Psoas muscle (tissue), 8 donors: ENCODE results near the gene MTMR10. TPM values are rescaled to one million over a fixed set of nuclear protein-coding genes. Genes with fewer than 3 reads are reported as not detected.

Experiments
- ATAC-seq, 4 donors: fragments of 200-7000 bp; cut with Tn5 transposase; one replicate each; pipeline ENCODE4 v1.9.1; 2020; ENCODE audit warnings: moderate library complexity in 3 of 4, mild to moderate bottlenecking in 2 of 4
- DNase-seq, 2 donors: peaks; one replicate each; pipeline ENCODE4 v3.0.0-alpha.2; 2020
- H3K27ac ChIP-seq: fragments of 200-600 bp; one replicate; pipeline ENCODE4 v1.8.0; 2022
- H3K27me3 ChIP-seq, 3 donors: fragments of 200-600 bp in 1 of 3; one replicate each; pipeline versions ENCODE4 v1.6.1 to v1.8.0; 2013 to 2022; ENCODE audit warnings: low read length in 2 of 3, mild to moderate bottlenecking in 2 of 3, moderate library complexity in 1 of 3; ENCODE audit not compliant: insufficient read depth in 3 of 3
- H3K36me3 ChIP-seq, 2 donors: fragments of 200-600 bp in 1 of 2; one replicate each; pipeline versions ENCODE4 v1.6.1 to v1.8.0; 2013 to 2022; ENCODE audit warnings: low read depth in 1 of 2, mild to moderate bottlenecking in 1 of 2, moderate library complexity in 1 of 2; ENCODE audit not compliant: insufficient read depth in 1 of 2
- H3K4me1 ChIP-seq: fragments of 200-600 bp; one replicate; pipeline ENCODE4 v1.8.0; 2022
- H3K4me3 ChIP-seq: fragments of 200-600 bp; one replicate; pipeline ENCODE4 v1.8.0; 2022; ENCODE audit warnings: mild to moderate bottlenecking
- H3K9me3 ChIP-seq: fragments of 200-600 bp; one replicate; pipeline ENCODE4 v1.8.0; 2022
- WGBS, 3 donors: extraction: QIAGEN DNeasy Blood & Tissue Kit; methylation state at CpG; one replicate each; pipeline versions ENCODE4 v1.1.6 to v1.1.7; 2013; 5-methylcytosine and 5-hydroxymethylcytosine counted together
- intact Hi-C, 2 donors: fragments of 100-400 bp; cut with DNase I; formaldehyde crosslinking; loops; one replicate each; pipeline versions ENCODE4 v1.11.0 to v1.14.2; 2022
- polyA plus RNA-seq, 3 donors: library from polyadenylated mRNA; stranded (reverse); fragments of 200-250 nt; gene quantifications; one replicate each; pipeline ENCODE4 v1.2.3, GENCODE V29; 2013
- total RNA-seq, 4 donors: library from RNA; stranded (reverse); fragmentation: NEBNext Ultra II Directional in 2 of 4; extraction: Animal tissue kit (Norgen Biotek cat#: 25700) in 2 of 4; gene quantifications; one replicate each; pipeline versions ENCODE4 v1.2.1 to v1.2.4, GENCODE V29; 2021 to 2023
- TF ChIP-seq, protein P1 (sequence below): fragments of 200-600 bp; IDR thresholded peaks from one replicate; pipeline ENCODE4 v1.8.0; 2022; ENCODE audit warnings: antibody characterized with exemption
- donor health status: healthy with polysubstance abuse.
- donor health status: DM: no; HTN: no; CAD: no; lungs with moderate emphysema.
- donor health status: Bipolar disorder and iron deficiency.
- donor health status: healthy.
- donor health status: DM: yes; HTN: yes; CAD: no.
- donor health status: DM: no; HTN: no; CAD: no.
- donor health status: DM: no; HTN: no; CAD: no.
- donor health status: DM: yes; HTN: yes; CAD: no.

Gene MTMR10
- total and polyA plus RNA-seq, 7 donors = 15.0 to 52.3 (median 28.0) TPM

DNA sequence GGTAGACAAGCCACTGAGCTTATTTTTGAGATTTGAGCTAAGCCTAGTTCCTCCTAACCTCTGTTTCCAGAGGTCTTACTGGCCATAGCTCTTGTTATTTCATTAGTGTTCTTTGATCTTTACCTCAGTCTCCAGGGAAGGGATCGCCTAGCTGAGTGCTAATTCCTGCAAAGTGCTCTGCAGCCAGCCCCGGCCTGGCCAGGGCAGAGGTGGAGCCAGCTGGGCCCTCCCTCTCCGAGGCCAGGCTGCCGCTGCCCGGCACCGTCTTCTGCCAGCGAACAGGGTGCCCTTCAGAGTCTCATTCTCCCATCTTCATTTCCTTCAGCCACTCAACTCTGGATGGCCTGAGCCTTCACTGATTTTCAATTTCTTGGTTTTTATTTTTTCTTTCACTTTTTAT, 68.0 kb downstream of the MTMR10 start:
- WGBS, 3 donors = 16 to 36% (median 23%) methylated on average over 7 of the region's 7 CpGs
- H3K27me3 ChIP-seq = no peaks in the 10 kb centered on the region
- ATAC-seq = peak; percentile 67 to 85 (median 79)
- H3K9me3 ChIP-seq = no peaks in the 10 kb centered on the region
- TF ChIP-seq, protein P1, sequence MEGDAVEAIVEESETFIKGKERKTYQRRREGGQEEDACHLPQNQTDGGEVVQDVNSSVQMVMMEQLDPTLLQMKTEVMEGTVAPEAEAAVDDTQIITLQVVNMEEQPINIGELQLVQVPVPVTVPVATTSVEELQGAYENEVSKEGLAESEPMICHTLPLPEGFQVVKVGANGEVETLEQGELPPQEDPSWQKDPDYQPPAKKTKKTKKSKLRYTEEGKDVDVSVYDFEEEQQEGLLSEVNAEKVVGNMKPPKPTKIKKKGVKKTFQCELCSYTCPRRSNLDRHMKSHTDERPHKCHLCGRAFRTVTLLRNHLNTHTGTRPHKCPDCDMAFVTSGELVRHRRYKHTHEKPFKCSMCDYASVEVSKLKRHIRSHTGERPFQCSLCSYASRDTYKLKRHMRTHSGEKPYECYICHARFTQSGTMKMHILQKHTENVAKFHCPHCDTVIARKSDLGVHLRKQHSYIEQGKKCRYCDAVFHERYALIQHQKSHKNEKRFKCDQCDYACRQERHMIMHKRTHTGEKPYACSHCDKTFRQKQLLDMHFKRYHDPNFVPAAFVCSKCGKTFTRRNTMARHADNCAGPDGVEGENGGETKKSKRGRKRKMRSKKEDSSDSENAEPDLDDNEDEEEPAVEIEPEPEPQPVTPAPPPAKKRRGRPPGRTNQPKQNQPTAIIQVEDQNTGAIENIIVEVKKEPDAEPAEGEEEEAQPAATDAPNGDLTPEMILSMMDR = no peak
- intact Hi-C loops = loop anchor here in 1 of 2 donors (5.0 kb wide), 1 partner anchor 39 kb away; no protein-coding TSS in a partner anchor
- peaks cover 5 to 89% of the 10 kb centered on the region in 2 donors for H3K36me3 ChIP-seq
- peaks cover 50% of the 10 kb centered on the region for H3K4me1 ChIP-seq
- H3K27ac ChIP-seq = peak overlapping the region; percentile 72
- peak; percentile 21 to 75 for DNase-seq
- H3K4me3 ChIP-seq = no peak overlapping the region

DNA sequence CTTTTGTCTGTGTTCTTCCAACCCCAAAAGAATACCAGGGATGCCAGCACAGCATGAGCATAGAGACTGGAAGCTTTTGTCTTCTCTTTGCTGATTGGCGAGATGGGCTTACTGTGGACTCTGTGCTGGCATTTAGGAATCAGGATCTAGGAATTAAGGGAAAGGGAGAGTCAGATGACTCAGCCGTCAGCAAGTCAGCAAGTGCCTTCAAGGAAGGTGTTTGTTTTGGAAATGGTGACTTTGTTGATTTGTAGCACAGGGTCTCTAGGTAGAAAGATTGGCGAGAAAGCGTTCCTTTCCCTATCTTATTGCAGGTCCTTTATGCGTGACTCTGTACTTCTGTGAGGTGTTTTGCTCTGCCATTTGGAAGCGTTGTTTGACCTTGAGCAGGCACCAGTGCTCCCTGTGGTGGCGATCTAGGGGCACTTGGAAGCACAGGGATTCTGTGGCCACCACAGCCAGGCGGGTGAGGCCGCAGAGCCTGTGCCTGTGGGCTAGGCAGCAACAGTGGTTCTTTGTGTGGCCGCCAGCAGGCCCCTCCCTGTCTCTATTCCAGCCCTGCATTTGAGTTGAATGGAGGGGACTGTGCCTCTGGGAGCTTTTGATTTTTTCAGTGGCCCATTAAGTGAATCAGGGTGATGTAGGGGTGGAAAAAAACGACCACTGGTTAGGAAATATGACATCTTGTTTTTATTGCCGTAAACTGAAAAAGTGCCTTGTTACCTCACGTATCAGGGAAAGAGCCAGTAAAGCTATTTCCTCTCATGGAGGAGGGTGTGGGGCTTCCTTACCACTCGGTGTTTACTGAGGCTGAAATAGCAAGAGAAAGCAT, 68.7 kb downstream of the MTMR10 start:
- Histone ChIP-seq H3K36me3 (peaks cover 5 to 91% of the 10 kb centered on the region in 2 donors), H3K27me3 (no peaks in the 10 kb centered on the region), H3K27ac (peak overlapping the region; percentile 72), H3K4me1 (peaks cover 50% of the 10 kb centered on the region), H3K4me3 (no peak overlapping the region), H3K9me3 (no peaks in the 10 kb centered on the region)
- TF ChIP-seq, protein P1 = no peak
- peak; percentile 30 to 43 (median 36) for ATAC-seq
- intact Hi-C loops = loop anchor here in 1 of 2 donors (5.0 kb wide), 1 partner anchor 40 kb away; no protein-coding TSS in a partner anchor
- WGBS, 3 donors = 42 to 52% (median 42%) methylated on average over 14 of the region's 14 CpGs
- no peak for DNase-seq

- H3K4me1 ChIP-seq = peaks cover 50% of the 10 kb centered on the region
- no peaks in the 10 kb centered on the region for H3K27me3 ChIP-seq
Measured at GRCh38 chr15:30921781-30922479, 69.5 kb downstream of the MTMR10 start.

DNA sequence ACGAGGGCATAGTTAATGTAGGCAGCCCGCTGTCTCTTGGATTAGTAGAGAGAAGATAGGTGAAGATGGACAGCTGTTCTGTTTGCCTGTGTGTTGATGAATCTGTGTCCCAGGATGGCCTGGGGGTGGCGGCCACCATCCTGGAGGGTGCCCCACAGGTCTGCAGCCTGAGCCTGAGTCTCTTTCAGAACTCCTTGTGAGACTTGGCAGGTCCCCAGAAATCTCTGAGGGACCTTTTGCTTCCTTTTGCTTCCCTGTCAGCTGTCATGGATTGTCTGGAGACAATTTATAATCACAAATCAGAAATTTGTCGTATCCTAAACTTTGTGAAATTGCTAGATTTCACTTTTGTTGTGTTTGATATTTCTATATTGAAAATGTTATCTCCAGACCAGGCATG, 70.3 kb downstream of the MTMR10 start:
- Histone ChIP-seq H3K27ac (peak overlapping the region; percentile 72), H3K4me1 (peaks cover 50% of the 10 kb centered on the region), H3K9me3 (no peaks in the 10 kb centered on the region), H3K27me3 (no peaks in the 10 kb centered on the region), H3K4me3 (no peak overlapping the region), H3K36me3 (peaks cover 0 to 90% of the 10 kb centered on the region in 2 donors)
- TF ChIP-seq, protein P1 = no peak
- DNase-seq (no peak), ATAC-seq (peak in 2 of 4 donors; percentile 9 to 32)
- intact Hi-C loops = loop anchor here in 1 of 2 donors (2.0 to 5.0 kb wide), 2 partner anchors 41 to 70 kb away; partner anchors contain the start of gene MTMR10
- WGBS, 3 donors = 36 to 50% (median 44%) methylated on average over 4 of the region's 4 CpGs

More at GRCh38 chr15:30921781-30922479, 69.5 kb downstream of the MTMR10 start:
- intact Hi-C loops = loop anchor here in 1 of 2 donors (2.0 to 5.0 kb wide), 2 partner anchors 40 to 69 kb away; partner anchors contain the start of gene MTMR10
- Histone ChIP-seq H3K4me3 (no peak overlapping the region), H3K9me3 (no peaks in the 10 kb centered on the region), H3K36me3 (peaks cover 2 to 90% of the 10 kb centered on the region in 2 donors), H3K27ac (peak overlapping the region; percentile 72)
- 32 to 36% (median 32%) methylated on average over 9 of the region's 9 CpGs for WGBS, 3 donors
- peak; percentile 90 to 95 (median 92) for ATAC-seq
- TF ChIP-seq, protein P1 = no peak
- peak; percentile 20 to 84 for DNase-seq
